ENCODE measurements around the gene CCDC85A.
"Not testable (repeated sequence)": the region's sequence is repeated elsewhere in the genome, so short reads cannot be mapped to it uniquely, and the experiment has no call there.

The CCDC85A gene

GRCh38 chr2:56183643-56184499, at the start of gene CCDC85A:
CCDC85A (plus strand) TSS chr2:56183990; CDS start chr2:56184625, 635 bp downstream.
- peak; percentile 78 to 88 for DNase-seq

- DNase-seq, result no peak
Observed at GRCh38 chr2:56134861-56135260, 48.9 kb upstream of the CCDC85A start.

- DNase-seq, result not testable (repeated sequence)
Observed at GRCh38 chr2:56142497-56143061, 41.2 kb upstream of the CCDC85A start.

- no peak for DNase-seq
Observed at GRCh38 chr2:56147907-56148306, 35.9 kb upstream of the CCDC85A start.

GRCh38 chr2:56148825-56149224, 35.0 kb upstream of the CCDC85A start:
- DNase-seq, result no peak

- DNase-seq, result no peak
Observed at GRCh38 chr2:56151841-56152240, 31.9 kb upstream of the CCDC85A start.

- no peak for DNase-seq
Observed at GRCh38 chr2:56155188-56155587, 28.6 kb upstream of the CCDC85A start.

- DNase-seq, result not testable (repeated sequence)
Observed at GRCh38 chr2:56159875-56160274, 23.9 kb upstream of the CCDC85A start.

- no peak for DNase-seq
Observed at GRCh38 chr2:56167616-56168562, 15.9 kb upstream of the CCDC85A start.

GRCh38 chr2:56169521-56169920, 14.3 kb upstream of the CCDC85A start:
- DNase-seq, result no peak

- peak in 1 of 2 experiments; percentile 17 for DNase-seq
Observed at GRCh38 chr2:56170504-56170903, 13.3 kb upstream of the CCDC85A start.

GRCh38 chr2:56170988-56171387, 12.8 kb upstream of the CCDC85A start:
- no peak for DNase-seq

GRCh38 chr2:56175779-56176178, 8.0 kb upstream of the CCDC85A start:
- no peak for DNase-seq

- peak; percentile 49 to 79 for DNase-seq
Observed at GRCh38 chr2:56177420-56178220, 6.2 kb upstream of the CCDC85A start.

- DNase-seq, result peak in 1 of 2 experiments; percentile 13
Observed at GRCh38 chr2:56179931-56180330, 3.9 kb upstream of the CCDC85A start.

GRCh38 chr2:56182420-56182819, 1.4 kb upstream of the CCDC85A start:
- no peak for DNase-seq

GRCh38 chr2:56184500-56185011, 766 bp downstream of the CCDC85A start:
- peak in 1 of 2 experiments; percentile 58 for DNase-seq

- DNase-seq, result peak; percentile 18 to 55
Observed at GRCh38 chr2:56185101-56185581, 1.4 kb downstream of the CCDC85A start.

GRCh38 chr2:56185582-56186046, 1.8 kb downstream of the CCDC85A start:
- peak in 1 of 2 experiments; percentile 46 for DNase-seq

GRCh38 chr2:56191617-56192016, 7.8 kb downstream of the CCDC85A start:
- peak; percentile 50 to 75 for DNase-seq

GRCh38 chr2:56192664-56193305, 9.0 kb downstream of the CCDC85A start:
- DNase-seq, result no peak

Measured in NCI-H524 (cell line).